RWPE2 (cell line): Measurements from ENCODE around the gene SLC39A10.

Source experiments
- ATAC-seq: fragments of 200-7000 bp; cut with Tn5 transposase; 3 replicates; pipeline ENCODE4 v1.9.1; 2021; ENCODE audit warnings: low read depth
- DNase-seq: peaks from one replicate; pipeline ENCODE4 v3.0.0-alpha.2; 2020; ENCODE audit warnings: low spot score
- H3K27ac ChIP-seq: fragments of 450-650 bp; 2 replicates; pipeline ENCODE4 v1.5.1; 2017; ENCODE audit warnings: mild to moderate bottlenecking; ENCODE audit not compliant: poor library complexity, severe bottlenecking
- H3K27me3 ChIP-seq: fragments of 250-450 bp; sonication (Bioruptor Pico); 2 replicates; pipeline ENCODE4 v1.5.1; 2021; ENCODE audit warnings: mild to moderate bottlenecking, moderate library complexity; ENCODE audit not compliant: insufficient read depth, poor library complexity, severe bottlenecking
- H3K36me3 ChIP-seq: fragments of 250-450 bp; sonication (Bioruptor Pico); 2 replicates; pipeline ENCODE4 v1.5.1; 2020; ENCODE audit warnings: low read depth, mild to moderate bottlenecking, moderate library complexity
- H3K4me1 ChIP-seq: fragments of 250-450 bp; sonication (Bioruptor Pico); 2 replicates; pipeline ENCODE4 v1.5.1; 2021; ENCODE audit warnings: mild to moderate bottlenecking, moderate library complexity; ENCODE audit not compliant: insufficient read depth, poor library complexity, severe bottlenecking
- H3K4me3 ChIP-seq: fragments of 250-450 bp; sonication (Bioruptor Pico); 2 replicates; pipeline ENCODE4 v1.5.1; 2021; ENCODE audit warnings: mild to moderate bottlenecking, moderate library complexity; ENCODE audit not compliant: severe bottlenecking
- H3K9me3 ChIP-seq: fragments of 250-450 bp; sonication (Bioruptor Pico); 2 replicates; pipeline ENCODE4 v1.5.1; 2021; ENCODE audit warnings: mild to moderate bottlenecking, moderate library complexity; ENCODE audit not compliant: severe bottlenecking
- TF ChIP-seq, protein P1 (sequence below): fragments of 450-650 bp; IDR thresholded peaks from one replicate; pipeline ENCODE4 v1.5.1; 2017; ENCODE audit warnings: mild to moderate bottlenecking, moderate library complexity; ENCODE audit not compliant: poor library complexity, severe bottlenecking

Gene SLC39A10

GRCh38 chr2:195657634-195658540 lies 861 bp downstream of the SLC39A10 start:
- peak overlapping the region; percentile 81 for H3K4me3 ChIP-seq
- peaks cover 22% of the 10 kb centered on the region for H3K4me1 ChIP-seq
- peaks cover 8% of the 10 kb centered on the region; the same call in 1 of the 2 replicates for H3K36me3 ChIP-seq
- H3K27me3 ChIP-seq = no peaks in the 10 kb centered on the region
- no peaks in the 10 kb centered on the region for H3K9me3 ChIP-seq
- peak overlapping the region; percentile 81 for H3K27ac ChIP-seq
- ATAC-seq (peak; percentile 38), DNase-seq (peak; percentile 55)
- TF ChIP-seq, protein P1, sequence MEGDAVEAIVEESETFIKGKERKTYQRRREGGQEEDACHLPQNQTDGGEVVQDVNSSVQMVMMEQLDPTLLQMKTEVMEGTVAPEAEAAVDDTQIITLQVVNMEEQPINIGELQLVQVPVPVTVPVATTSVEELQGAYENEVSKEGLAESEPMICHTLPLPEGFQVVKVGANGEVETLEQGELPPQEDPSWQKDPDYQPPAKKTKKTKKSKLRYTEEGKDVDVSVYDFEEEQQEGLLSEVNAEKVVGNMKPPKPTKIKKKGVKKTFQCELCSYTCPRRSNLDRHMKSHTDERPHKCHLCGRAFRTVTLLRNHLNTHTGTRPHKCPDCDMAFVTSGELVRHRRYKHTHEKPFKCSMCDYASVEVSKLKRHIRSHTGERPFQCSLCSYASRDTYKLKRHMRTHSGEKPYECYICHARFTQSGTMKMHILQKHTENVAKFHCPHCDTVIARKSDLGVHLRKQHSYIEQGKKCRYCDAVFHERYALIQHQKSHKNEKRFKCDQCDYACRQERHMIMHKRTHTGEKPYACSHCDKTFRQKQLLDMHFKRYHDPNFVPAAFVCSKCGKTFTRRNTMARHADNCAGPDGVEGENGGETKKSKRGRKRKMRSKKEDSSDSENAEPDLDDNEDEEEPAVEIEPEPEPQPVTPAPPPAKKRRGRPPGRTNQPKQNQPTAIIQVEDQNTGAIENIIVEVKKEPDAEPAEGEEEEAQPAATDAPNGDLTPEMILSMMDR = no peak

DNA sequence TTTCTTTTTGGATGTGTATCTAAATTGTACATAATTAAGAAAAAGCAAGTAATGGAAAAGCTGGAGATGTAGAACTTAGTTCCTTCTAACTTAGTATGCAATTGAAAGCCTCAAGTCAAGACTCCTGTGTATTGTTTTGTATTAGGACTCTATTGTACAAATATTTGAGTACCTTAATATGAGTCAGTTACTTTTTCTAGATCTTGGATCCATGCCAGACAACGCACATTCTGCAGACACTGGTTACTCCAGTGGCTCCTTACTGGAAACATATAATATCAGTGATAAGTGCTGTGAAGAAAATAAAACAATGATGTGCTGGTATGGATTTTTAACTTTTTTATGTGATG lies 1.5 kb downstream of the SLC39A10 start:
- Histone ChIP-seq H3K9me3 (no peaks in the 10 kb centered on the region), H3K27ac (peak overlapping the region; percentile 81), H3K36me3 (peaks cover 8% of the 10 kb centered on the region; the same call in 1 of the 2 replicates), H3K27me3 (no peaks in the 10 kb centered on the region), H3K4me3 (peak overlapping the region; percentile 81), H3K4me1 (peaks cover 22% of the 10 kb centered on the region)
- TF ChIP-seq, protein P1 = no peak
- DNase-seq (no peak), ATAC-seq (peak; percentile 55)

DNA sequence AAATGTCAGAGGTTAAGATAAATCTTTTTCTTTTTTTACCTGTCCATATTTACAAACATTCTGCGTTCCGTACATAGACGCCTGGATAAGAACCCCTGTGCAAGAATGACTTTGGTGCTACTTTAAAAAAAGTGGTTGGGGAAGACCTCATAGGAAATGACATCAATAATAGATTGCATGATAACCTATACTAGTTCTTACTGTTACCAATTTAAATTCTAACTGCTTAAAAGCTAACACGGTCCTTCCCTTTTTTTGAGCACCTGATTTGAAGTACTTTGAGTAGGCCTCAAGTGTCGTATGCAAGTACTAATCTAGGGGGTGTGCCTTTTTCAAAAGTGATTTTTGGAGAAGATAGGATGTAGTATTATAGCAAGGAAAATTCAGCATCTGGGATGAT lies 2.1 kb downstream of the SLC39A10 start:
- peaks cover 8% of the 10 kb centered on the region; the same call in 1 of the 2 replicates for H3K36me3 ChIP-seq
- TF ChIP-seq, protein P1 = no peak
- H3K4me3 ChIP-seq = peak overlapping the region; percentile 81
- DNase-seq = no peak
- H3K4me1 ChIP-seq = peaks cover 22% of the 10 kb centered on the region
- no peak for ATAC-seq
- H3K27me3 ChIP-seq = no peaks in the 10 kb centered on the region
- H3K27ac ChIP-seq = peak overlapping the region; percentile 81
- H3K9me3 ChIP-seq = no peaks in the 10 kb centered on the region

GRCh38 chr2:195659982-195660890 lies 3.2 kb downstream of the SLC39A10 start:
- H3K4me1 ChIP-seq = peaks cover 22% of the 10 kb centered on the region
- ATAC-seq (no peak), DNase-seq (no peak)
- no peaks in the 10 kb centered on the region for H3K9me3 ChIP-seq
- H3K36me3 ChIP-seq = peaks cover 8% of the 10 kb centered on the region; the same call in 1 of the 2 replicates
- H3K27me3 ChIP-seq = no peaks in the 10 kb centered on the region
- peak overlapping the region; percentile 81 for H3K27ac ChIP-seq
- TF ChIP-seq, protein P1 = peak; percentile 94
- no peak overlapping the region for H3K4me3 ChIP-seq
